Transverse colon (tissue), 4 donors: ENCODE data around the gene SERPINB6. TPM values are rescaled to one million over a fixed set of nuclear protein-coding genes. Genes with fewer than 3 reads are reported as not detected.
A peak's percentile ranks its signal among the peaks of the same experiment; 100 is the strongest.

Experiments
- DNase-seq: peaks from one replicate; pipeline ENCODE4 v3.0.0-alpha.2; 2019
- H3K27ac ChIP-seq, 4 donors: fragments of 200-600 bp; sonication (generic); 2 replicates each; pipeline ENCODE4 v1.5.1; 2016 to 2018; ENCODE audit warnings: inconsistent platforms in 4 of 4
- H3K27me3 ChIP-seq: fragments of 200-600 bp; sonication (generic); 2 replicates; pipeline ENCODE4 v1.5.1; 2017; ENCODE audit warnings: inconsistent platforms
- H3K36me3 ChIP-seq, 4 donors: fragments of 200-600 bp; sonication (generic); 2 replicates each; pipeline ENCODE4 v1.5.1; 2017 to 2019; ENCODE audit warnings: inconsistent platforms in 4 of 4
- H3K4me1 ChIP-seq, 4 donors: fragments of 200-600 bp; sonication (generic); 2 replicates each; pipeline ENCODE4 v1.5.1; 2017 to 2020; ENCODE audit warnings: inconsistent platforms in 4 of 4
- H3K4me3 ChIP-seq, 4 donors: fragments of 200-600 bp; sonication (generic); 1 replicate in 1 of 4; 2 replicates in 3 of 4; pipeline versions ENCODE4 v1.5.1 to v1.6.1; 2017 to 2019; ENCODE audit warnings: inconsistent platforms in 4 of 4
- H3K9me3 ChIP-seq, 2 donors: fragments of 200-600 bp; sonication (generic); 2 replicates each; pipeline ENCODE4 v1.5.1; 2017 to 2019; ENCODE audit warnings: inconsistent platforms in 2 of 2
- EP300 ChIP-seq: sonication (generic); formaldehyde crosslinking; IDR thresholded peaks from one replicate; pipeline ENCODE4 v1.6.1; 2017; ENCODE audit warnings: antibody characterized with exemption, low read depth
- POLR2A ChIP-seq: fragments of 450-650 bp; IDR thresholded peaks from one replicate; pipeline ENCODE4 v1.6.1; 2016; ENCODE audit warnings: antibody characterized with exemption, mild to moderate bottlenecking, moderate library complexity
- POLR2AphosphoS5 ChIP-seq, 3 donors: sonication (generic); formaldehyde crosslinking; IDR thresholded peaks; one replicate each; pipeline ENCODE4 v1.6.1; 2016; ENCODE audit warnings: antibody characterized with exemption in 3 of 3
- WGBS, 2 donors: methylation state at CpG; one replicate each; pipeline ENCODE4 v1.1.5; 2018; ENCODE audit warnings: low coverage in 1 of 2; 5-methylcytosine and 5-hydroxymethylcytosine counted together
- in situ Hi-C, 4 donors: fragments of 200-750 bp; cut with MboI; loops; one replicate each; pipeline versions ENCODE4 v1.15.0 to v1.15.1; 2017; ENCODE audit warnings: low sequenced_read_pairs in 3 of 4, low pct_ligation_motif_present in 1 of 4, low pct_unique_long_range_greater_than_20kb in 1 of 4
- intact Hi-C: fragments of 100-400 bp; cut with DNase I; formaldehyde crosslinking; loops from one replicate; pipeline ENCODE4 v1.15.1; 2023; ENCODE audit warnings: low total_unique reads
- total RNA-seq, 4 donors: library from RNA; depleted of rRNA; stranded (reverse); fragments of >200 nt; gene quantifications; one replicate each; pipeline ENCODE4 v1.1.0, GENCODE V29; 2016
- TF ChIP-seq, protein P1 (sequence below), 5 experiments: fragments of 200-600 bp in 3 of 5; fragments of 450-650 bp in 2 of 5; sonication (generic) in 3 of 5; IDR thresholded peaks; 1 replicate in 2 of 5; 2 replicates in 3 of 5; pipeline ENCODE4 v1.5.1; 2016 to 2017; ENCODE audit warnings: antibody characterized with exemption in 5 of 5, inconsistent platforms in 3 of 5, mild to moderate bottlenecking in 2 of 5, moderate library complexity in 1 of 5

Gene SERPINB6
- total RNA-seq, 4 donors from 2014 or later = 134 to 276 (median 170) TPM

DNA sequence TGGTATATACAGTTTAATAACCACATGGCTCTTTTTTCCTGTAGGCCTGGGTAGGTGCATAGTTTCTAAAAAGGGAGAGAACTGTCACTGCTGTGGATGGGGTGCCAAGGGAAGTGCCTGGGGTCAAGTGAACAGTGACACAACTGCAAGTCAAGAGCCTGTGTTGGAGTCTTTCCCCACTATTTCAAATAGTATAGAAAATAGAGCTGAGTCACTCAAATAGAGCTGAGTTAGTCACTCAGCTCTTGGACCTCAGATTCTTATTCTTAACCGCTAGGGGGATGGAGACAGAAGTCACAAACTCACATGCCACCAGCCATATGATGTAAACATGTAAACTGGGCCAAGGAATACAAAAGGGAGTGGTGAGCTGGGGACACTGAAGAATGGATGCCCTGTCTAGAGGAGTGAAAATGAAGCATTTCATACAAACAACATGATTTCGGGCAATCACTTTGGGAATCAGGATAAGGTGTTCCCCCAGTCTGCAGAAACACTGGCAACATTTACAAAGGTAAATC is 30.5 kb upstream of the SERPINB6 start:
- TF ChIP-seq, protein P1, sequence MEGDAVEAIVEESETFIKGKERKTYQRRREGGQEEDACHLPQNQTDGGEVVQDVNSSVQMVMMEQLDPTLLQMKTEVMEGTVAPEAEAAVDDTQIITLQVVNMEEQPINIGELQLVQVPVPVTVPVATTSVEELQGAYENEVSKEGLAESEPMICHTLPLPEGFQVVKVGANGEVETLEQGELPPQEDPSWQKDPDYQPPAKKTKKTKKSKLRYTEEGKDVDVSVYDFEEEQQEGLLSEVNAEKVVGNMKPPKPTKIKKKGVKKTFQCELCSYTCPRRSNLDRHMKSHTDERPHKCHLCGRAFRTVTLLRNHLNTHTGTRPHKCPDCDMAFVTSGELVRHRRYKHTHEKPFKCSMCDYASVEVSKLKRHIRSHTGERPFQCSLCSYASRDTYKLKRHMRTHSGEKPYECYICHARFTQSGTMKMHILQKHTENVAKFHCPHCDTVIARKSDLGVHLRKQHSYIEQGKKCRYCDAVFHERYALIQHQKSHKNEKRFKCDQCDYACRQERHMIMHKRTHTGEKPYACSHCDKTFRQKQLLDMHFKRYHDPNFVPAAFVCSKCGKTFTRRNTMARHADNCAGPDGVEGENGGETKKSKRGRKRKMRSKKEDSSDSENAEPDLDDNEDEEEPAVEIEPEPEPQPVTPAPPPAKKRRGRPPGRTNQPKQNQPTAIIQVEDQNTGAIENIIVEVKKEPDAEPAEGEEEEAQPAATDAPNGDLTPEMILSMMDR (IDR thresholded peaks at IDR 0.05) = peak; percentile 44 to 72 (median 60)
- TF ChIP-seq POLR2A (no peak), POLR2AphosphoS5 (IDR thresholded peaks at IDR 0.05) (no peak), EP300 (no peak)
- WGBS, 2 donors = 53 to 78% methylated on average over 1 to 2 of the region's 2 CpGs

DNA sequence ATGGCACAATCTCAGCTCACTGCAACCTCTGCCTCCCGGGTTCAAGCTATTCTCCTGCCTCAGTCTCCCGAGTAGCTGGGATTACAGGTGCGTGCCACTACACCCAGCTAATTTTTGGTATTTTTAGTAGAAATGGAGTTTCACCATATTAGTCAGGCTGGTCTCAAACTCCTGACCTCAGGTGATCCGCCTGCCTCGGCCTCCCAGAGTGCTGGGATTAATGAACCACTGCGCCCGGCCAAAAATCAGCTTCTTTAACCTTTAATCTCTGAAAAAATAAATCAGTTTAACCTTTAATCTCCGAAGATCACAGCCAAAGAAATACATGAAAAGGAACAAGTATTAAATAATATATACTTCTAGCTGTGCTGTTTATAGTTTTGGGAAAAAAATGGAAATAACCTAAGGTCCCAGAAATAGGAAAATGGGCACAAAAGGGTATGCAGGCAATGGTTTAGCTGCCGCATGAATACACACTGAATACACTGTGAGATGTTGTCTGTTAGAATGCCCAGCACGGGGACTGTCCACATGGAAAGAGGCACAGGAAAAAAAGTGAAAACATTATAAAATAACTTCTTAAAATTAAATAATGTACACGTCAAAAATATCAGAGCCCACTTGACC is 29.9 kb upstream of the SERPINB6 start:
- intact Hi-C loops = no loop called here

More for the DNA sequence above, 30.5 kb upstream of the SERPINB6 start:
- Histone ChIP-seq H3K36me3 (peaks cover 0 to 6% (median 0%) of the 10 kb centered on the region in 4 donors), H3K27me3 (no peaks in the 10 kb centered on the region), H3K9me3 (no peaks in the 10 kb centered on the region), H3K4me3 (no peak overlapping the region), H3K4me1 (peaks cover 9 to 24% (median 19%) of the 10 kb centered on the region in 4 donors), H3K27ac (peak overlapping the region in 1 of 4 donors; percentile 9)
- intact Hi-C loops (no loop called here), in situ Hi-C loops (loop anchor here in 1 of 4 donors (10.0 kb wide), 1 partner anchor 53 kb away; no protein-coding TSS in a partner anchor)
- no peak for DNase-seq

DNA sequence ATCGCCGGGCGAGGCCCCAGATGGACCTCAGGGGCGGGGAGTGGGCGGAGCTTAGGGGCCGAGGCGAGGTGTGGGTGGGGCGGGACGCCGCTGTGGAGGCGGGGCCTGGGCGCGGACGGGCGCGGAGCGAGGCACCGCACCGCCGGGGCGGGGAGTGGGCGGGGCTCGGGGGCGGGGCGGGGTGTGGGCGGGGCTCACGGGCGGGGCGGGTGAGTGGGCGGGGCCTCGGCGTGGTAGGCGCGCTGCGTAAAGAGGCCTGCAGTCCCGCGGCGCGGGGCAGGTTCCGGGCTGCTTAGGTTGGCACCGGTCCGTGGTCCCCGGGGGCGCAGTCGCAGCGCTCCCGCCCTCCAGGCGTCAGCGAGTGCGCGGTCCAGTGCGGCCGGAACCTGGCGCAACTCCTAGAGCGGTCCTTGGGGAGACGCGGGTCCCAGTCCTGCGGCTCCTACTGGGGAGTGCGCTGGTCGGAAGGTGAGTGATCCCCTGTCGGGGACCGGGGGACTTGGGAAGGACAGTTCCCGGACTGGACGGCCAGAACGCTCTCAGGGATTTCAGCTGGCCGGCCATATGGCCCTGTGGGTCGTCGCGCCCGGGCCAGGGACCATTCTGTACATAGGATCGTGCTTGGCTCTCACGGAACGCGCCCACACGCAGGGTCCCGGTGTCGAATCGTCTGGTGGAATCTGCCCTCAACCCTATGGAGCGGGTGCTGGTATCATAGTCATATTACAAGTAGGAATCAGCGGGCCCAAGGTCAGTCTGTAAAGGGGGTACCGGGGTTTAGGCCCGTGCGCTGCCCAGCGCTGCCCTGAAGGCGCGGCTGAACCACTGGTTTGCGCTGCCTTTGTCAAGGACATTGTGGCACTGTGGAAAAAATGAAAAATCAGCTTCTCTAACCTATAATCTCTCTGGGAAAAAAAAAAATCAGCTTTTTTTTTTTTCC is 28.5 kb upstream of the SERPINB6 start, which contains the start of gene NQO2:
Gene NQO2, plus strand, starts transcription at position 277 of the 940 bp plus-strand sequence. CDS start 6,659 bp downstream, outside the sequence.
- intact Hi-C loops = no loop called here
- H3K36me3 ChIP-seq = peaks cover 0 to 6% (median 0%) of the 10 kb centered on the region in 4 donors
- no peaks in the 10 kb centered on the region for H3K27me3 ChIP-seq
- TF ChIP-seq POLR2AphosphoS5 (IDR thresholded peaks at IDR 0.05) = peak; percentile 86 to 89 (median 89)
- TF ChIP-seq EP300 = no peak
- TF ChIP-seq, protein P1 (IDR thresholded peaks at IDR 0.05) = peak in 1 of 5 experiments; percentile 25
- peak; percentile 89 for TF ChIP-seq POLR2A
- peak within 1 kb of the TSS; percentile 59 to 77 (median 70) for H3K4me3 ChIP-seq
- peaks cover 9 to 24% (median 19%) of the 10 kb centered on the region in 4 donors for H3K4me1 ChIP-seq
- 5% methylated on average over 65 of the region's 87 CpGs; no CpG with 5 or more reads in 1 of the 2 donors for WGBS, 2 donors
- in situ Hi-C loops = loop anchor here (5.0 to 10.0 kb wide), 3 partner anchors 52 to 245 kb away; no protein-coding TSS in a partner anchor
- peak; percentile 96 for DNase-seq
- H3K9me3 ChIP-seq = no peaks in the 10 kb centered on the region
- peak within 1 kb of the TSS; percentile 86 to 88 (median 87) for H3K27ac ChIP-seq

More for the DNA sequence above, 29.9 kb upstream of the SERPINB6 start:
- Histone ChIP-seq H3K4me3 (no peak overlapping the region), H3K4me1 (peaks cover 9 to 24% (median 19%) of the 10 kb centered on the region in 4 donors), H3K27ac (peak overlapping the region in 2 of 4 donors; percentile 9 to 17), H3K36me3 (peaks cover 0 to 6% (median 0%) of the 10 kb centered on the region in 4 donors), H3K9me3 (no peaks in the 10 kb centered on the region), H3K27me3 (no peaks in the 10 kb centered on the region)
- in situ Hi-C loops = loop anchor here in 1 of 4 donors (10.0 kb wide), 1 partner anchor 54 kb away; no protein-coding TSS in a partner anchor
- 90 to 91% methylated on average over 9 to 11 of the region's 11 CpGs for WGBS, 2 donors
- TF ChIP-seq EP300 = no peak
- DNase-seq = no peak

DNA sequence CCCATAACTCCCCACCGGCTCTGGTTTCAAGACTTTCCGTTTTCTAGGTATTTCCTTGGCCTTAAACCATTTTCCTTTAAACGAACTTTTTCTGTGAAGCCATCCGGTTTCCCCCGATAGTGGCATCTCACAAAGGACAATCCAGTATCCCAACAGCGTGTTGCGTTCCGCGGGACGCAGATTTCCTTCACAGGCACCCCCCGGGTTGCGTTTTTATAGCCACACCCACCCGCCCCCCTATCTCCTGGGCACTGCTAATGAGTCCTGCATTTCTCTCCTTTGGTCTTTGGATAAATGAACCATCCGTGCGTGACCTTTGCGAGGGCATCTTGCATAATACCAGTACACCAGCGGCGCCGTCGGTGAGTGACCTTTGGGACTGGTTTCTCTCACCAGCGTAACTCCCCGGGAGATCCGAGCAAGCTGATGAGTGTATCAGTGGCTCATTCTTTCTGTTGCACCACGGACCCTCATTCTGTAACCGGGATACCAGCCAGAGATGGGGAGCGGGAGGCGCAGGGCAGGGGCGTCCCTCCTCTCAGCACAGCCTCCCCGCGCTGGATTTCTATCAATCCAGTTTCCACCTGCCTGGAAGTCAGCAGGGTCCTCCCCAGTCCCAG is 27.7 kb upstream of the SERPINB6 start:
- Histone ChIP-seq H3K4me3 (peak overlapping the region; percentile 30 to 77 (median 66)), H3K27ac (peak overlapping the region; percentile 86 to 88 (median 87)), H3K36me3 (no peaks in the 10 kb centered on the region), H3K9me3 (no peaks in the 10 kb centered on the region), H3K4me1 (peaks cover 9 to 24% (median 19%) of the 10 kb centered on the region in 4 donors), H3K27me3 (no peaks in the 10 kb centered on the region)
- TF ChIP-seq EP300 (no peak), POLR2A (no peak), POLR2AphosphoS5 (IDR thresholded peaks at IDR 0.05) (peak in 2 of 3 donors; percentile 17 to 46)
- TF ChIP-seq, protein P1 (IDR thresholded peaks at IDR 0.05) = no peak
- WGBS, 2 donors = 1 to 10% methylated on average over 2 to 20 of the region's 30 CpGs
- peak; percentile 80 for DNase-seq
- intact Hi-C loops (loop anchor here (1.0 kb wide), 1 partner anchor 56 kb away; no protein-coding TSS in a partner anchor), in situ Hi-C loops (loop anchor here in 3 of 4 donors (5.0 to 10.0 kb wide), 3 partner anchors 53 to 246 kb away; no protein-coding TSS in a partner anchor)
